Measurements from ENCODE around the gene HBB.

HBB gene

GRCh38 chr11:5246772-5247471, 20.1 kb upstream of the HBB start:
- peak; percentile 12 for DNase-seq

DNA sequence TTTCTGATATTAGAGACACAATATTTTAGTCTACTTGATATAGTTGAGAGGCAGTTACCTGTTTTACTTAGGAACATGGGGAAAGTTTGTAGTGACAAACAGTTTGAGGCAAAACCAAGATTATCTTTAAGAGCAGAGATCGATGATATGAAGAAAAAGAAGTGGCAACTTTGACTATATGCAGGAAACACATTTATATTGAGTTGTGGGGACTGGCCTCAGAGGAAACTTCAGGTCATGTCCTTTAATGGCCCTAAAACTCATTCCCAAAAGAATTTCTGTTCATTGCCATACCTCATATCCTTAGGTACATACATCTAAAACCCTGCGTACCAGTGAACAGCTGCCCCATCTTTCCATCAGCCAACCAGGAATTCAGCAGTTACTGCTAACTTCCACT, 18.3 kb upstream of the HBB start:
- no peak for DNase-seq

DNA sequence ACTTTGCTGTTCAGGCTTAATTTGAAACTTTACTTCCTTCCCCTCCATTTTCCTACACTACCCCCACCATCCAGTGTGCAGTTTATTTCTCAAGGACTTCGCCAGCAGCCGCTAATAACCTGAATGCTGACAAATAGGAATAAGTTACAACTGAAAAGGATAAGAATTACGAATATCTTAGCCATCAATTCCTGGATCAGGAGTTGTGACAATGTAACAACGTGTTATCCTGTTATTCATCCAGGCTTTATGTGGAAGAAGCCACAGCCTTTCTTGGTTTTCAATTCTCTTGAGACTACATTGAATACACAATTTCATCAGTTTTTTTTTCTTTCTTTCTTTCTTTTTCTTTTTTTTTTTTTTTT, 16.9 kb upstream of the HBB start:
- DNase-seq, result no peak

DNA sequence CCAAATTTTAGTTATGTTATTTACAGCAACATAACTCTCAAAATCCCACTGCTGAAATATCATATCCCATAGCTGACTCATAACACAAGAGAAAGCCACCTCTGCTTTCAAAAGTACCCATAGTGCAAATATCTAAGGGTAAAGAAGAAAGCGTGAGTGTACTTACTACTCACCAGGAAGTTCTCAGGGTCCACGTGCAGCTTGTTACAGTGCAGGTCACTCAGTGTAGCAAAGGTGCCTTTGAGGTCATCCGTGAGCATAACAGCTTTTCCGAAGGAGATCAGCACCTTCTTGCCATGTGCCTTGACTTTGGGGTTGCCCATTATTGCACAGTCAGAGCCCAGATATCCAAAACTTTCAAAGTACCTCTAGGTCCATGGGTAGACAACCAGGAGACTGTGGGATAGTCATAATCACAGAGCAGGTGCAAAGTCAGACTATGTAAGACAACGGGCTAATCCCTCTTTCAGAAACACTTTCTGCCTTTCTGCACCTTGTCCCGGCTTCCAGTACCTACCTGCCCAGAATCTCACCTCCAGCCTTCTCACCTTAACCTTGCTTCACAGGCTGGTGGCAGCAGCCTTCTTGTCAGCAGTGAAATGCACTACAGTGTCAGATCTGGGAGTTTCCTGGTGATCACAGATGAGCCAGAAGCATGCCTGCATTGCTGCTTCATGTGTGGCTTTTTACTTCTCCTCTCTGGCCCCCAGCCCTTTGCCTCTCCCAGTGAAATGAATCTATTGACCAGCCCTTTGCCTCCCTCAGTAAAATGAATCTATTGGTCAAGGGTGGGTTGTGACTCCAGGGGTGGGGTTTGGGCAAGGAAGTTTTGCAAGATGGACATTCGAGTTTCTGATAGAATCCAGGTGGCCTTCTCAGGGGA, 16.3 kb upstream of the HBB start:
- DNase-seq, result no peak

DNA sequence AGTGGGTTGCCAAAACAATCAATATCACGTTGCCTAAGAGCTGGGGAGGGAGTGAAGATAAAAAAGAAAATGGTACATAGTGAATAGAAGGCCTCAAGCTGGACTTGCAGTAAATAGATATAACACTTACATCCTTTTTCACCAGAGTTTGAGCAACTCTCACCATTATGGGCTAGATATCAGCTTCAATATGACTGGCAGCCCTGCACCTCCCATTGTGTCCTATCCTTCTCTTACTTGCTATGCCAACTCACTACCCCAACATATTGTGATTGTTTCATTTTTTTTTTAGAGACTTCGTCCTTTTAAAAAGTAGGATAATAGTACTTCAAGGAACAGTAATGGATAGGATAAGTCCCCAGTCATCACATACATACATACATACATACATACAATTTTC, 15.3 kb upstream of the HBB start:
- DNase-seq, result no peak

GRCh38 chr11:5241458-5241857, 14.6 kb upstream of the HBB start:
- DNase-seq, result no peak

DNA sequence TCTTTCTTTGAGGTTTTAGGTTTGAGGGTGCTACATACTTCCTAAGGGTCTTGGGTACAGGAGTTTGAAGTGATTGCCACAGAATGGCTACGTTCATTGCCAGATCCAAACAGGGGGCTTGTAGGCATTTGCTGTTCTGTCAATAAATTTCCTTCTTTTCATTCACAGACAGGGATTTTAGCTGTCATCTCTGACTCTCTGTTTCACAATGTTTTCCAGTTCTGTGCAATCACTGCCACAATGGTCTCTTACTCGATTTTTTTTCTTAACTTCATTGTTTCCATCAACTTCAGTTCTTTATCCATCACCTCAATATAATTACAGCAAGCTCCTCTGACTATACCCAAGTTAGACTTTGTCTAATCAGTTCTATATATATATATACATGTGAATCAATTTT, 13.6 kb upstream of the HBB start:
- DNase-seq, result no peak

DNA sequence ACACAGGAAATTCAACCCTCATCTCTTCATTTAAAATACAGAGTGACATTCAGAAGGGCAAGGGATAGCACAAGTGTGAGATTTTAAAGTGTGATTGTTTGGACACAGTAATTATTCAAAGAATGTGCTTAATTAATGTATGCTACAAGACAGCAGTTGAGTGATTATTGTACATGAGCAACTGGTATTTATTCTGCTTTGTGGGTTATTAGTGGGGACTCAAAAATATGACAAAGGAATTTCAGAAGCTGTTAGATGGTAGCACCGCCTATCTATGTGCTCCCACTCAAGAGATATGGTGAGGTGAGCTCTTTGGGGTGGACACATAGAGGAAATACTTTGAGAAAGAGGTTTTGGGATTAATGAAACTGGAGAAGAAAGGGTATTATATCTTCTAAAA, 13.2 kb upstream of the HBB start:
- no peak for DNase-seq

DNA sequence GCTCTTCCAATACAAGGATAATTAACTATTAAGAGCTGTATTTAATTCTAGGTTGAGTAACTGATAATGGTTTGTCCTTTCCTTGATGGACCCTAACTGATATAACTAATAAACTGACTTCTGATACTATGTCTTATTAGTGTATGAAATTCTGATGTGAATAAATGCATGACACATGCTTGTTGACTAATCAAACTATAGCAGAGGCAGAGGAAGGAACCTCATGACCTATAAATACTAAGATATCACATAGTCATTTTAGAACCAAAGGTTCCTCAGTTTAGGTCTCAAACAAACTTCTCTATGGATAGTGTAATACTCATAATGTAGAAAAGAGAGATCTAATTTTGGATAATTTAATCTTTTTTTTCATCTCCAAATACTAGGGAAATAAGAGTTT, 12.2 kb upstream of the HBB start:
- no peak for DNase-seq

- DNase-seq, result no peak
These were observed 11.6 kb upstream of the HBB start for GRCh38 chr11:5238486-5238885.

GRCh38 chr11:5237420-5237819, 10.5 kb upstream of the HBB start:
- no peak for DNase-seq

DNA sequence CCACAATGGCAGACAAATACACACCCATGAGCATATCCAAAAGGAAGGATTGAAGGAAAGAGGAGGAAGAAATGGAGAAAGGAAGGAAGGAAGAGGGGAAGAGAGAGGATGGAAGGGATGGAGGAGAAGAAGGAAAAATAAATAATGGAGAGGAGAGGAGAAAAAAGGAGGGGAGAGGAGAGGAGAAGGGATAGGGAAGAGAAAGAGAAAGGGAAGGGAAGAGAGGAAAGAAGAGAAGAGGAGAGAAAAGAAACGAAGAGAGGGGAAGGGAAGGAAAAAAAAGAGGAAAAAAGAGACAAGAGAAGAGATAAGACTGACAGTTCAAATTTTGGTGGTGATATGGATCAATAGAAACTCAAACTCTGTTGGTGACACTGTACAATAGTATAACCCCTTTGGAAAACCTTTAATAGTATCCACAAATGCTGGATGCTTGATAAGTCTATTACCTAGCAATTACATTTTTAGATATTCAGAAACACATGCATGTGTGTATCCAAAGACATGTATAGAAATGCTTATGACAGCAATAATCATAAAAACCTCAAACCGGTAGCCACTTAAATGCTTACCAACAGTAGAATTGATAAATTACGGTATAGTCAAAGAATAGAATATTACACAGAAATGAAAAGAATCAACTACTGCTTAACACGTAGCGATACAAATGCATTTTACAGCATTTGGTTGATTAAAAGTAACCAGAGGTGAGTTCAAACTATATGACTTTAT, 8.7 kb upstream of the HBB start:
- no peak for DNase-seq

DNA sequence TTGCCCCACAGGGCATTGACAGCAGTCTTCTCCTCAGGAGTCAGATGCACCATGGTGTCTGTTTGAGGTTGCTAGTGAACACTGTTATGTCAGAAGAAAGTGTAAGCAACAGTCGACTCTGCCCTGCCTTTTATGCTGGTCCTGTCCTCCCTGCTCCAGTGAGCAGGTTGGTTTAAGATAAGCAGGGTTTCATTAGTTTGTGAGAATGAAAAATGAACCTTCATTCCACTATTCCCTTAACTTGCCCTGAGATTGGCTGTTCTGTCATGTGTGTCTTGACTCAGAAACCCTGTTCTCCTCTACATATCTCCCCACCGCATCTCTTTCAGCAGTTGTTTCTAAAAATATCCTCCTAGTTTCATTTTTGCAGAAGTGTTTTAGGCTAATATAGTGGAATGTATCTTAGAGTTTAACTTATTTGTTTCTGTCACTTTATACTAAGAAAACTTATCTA, 7.5 kb upstream of the HBB start, which contains the start of gene HBD:
TSS of gene HBD (minus strand) at position 103 of the 454 bp plus-strand sequence. CDS start at position 53, 50 bp downstream.
- DNase-seq, result peak; percentile 18

DNA sequence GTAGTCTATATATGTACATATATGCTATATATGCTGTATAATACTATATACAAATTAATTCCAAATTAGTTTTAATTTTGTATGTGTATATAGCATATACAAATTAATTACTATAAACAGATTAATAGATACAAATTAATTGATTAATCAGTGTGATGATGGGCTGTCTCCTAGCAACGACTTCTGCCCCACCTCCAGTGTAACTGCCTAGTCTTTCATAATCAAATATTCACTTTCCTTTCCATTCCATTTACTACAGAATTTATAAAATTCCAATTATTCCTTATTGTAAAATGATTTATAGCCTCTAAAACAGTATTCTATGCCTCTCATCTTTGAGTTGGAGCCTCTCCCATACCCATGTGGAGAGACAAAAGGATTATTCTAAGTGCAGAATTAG, 6.4 kb upstream of the HBB start:
- no peak for DNase-seq

DNA sequence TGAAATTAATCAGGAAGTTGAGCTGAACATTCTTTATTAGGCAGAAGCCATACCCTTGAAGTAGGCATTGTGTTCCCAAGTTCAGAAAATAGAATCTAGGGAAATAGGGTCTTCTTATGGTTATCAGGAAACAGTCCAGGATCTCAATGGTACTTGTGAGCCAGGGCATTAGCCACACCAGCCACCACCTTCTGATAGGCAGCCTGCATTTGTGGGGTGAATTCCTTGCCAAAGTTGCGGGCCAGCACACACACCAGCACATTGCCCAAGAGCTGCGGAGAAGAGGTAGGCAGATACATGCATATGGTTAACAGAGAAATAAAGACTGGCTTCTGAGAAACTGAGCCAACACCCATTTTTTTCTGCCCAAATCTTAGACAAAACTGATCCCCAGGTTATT, 6.0 kb upstream of the HBB start:
- DNase-seq, result no peak

DNA sequence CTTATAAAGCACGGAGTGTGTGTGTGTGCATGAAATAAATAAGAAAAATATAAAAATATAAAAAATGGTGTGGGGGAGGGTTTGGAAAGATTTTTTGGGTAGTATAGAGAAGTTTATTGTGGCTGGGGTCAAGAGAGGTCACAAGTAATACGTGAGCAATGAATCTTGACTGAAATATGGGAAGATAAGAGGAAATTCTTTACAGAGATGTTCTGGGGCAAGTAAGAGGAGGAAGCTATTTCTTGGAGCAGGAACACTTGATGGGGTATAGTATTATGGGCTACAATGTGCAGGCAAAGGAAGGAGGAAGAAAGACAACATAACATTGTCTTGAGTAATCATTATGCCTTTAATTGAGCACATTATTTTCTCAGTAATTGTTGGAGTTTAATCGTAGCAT, 5.3 kb upstream of the HBB start:
- DNase-seq, result no peak

DNA sequence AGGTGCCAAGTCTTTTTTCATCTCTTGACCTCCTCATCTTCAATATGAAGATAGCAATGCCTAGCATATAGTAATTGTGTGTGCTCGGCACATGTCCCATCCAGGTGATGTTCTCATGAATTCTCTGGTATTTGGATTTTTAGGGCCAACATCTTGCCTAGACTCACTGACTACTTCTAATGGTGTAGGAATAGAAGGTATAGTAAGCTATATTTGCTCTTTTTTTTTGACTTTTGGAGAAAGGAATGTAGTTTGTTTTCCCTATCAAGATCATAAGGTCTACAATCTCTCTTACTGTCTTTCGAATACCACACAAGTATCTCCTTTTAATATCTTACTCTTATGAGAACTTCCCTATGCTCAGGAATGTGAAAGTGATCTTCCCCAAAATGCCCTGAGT, 4.2 kb upstream of the HBB start:
- DNase-seq, result no peak

DNA sequence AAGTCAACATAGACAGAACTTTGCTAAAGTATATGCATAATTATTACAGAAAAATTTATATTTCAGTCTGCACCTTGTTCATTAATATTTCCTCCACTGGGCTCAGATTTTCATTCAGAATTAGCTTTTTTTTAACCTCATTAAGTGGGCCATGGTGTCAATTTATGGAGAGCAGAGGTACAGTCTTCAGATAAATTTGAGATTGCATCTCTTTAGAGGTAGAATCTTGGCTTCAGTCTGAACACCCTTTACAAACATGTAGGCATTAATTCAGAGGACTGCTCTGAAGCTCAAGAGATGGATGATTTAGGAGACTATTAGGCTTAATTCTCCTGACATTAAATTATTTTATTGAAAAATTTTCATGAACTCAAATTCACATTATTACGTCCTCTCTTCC, 3.4 kb upstream of the HBB start:
- no peak for DNase-seq

- no peak for DNase-seq
These were observed 2.9 kb upstream of the HBB start for GRCh38 chr11:5229796-5230195.

- no peak for DNase-seq
These were observed 2.5 kb upstream of the HBB start for GRCh38 chr11:5229356-5229755.

DNA sequence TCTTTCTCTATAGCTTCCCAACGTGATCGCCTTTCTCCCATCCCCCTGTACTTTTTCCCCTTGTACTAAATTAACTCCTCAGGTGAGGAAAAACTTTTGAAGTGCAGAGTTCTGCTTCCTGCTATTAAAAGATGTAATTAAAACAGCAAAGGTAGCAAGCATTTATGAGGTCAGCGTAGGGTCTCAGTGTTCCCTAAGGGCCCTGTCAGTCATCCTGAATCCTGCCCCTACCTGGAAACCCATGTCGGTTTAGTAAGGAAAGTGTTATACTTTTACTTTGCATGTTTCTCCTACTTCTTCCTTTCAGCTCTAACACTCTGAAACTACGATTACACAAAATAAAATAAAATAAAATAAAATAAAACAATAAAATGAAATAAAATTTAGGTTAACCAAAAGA, 1.3 kb upstream of the HBB start:
- no peak for DNase-seq

- DNase-seq, result no peak
These were observed 810 bp upstream of the HBB start for GRCh38 chr11:5227681-5228080.

GRCh38 chr11:5225480-5225871, 1.4 kb downstream of the HBB start:
- DNase-seq, result no peak
